HCEC 1CT (cell line): ENCODE results near the gene MUC13.
A peak's percentile ranks its signal among the peaks of the same experiment; 100 is the strongest.

ENCODE experiments used
- DNase-seq: peaks from one replicate; pipeline ENCODE4 v3.0.0-alpha.2; 2017

The MUC13 gene

GRCh38 chr3:124942613-124943012 is 8.1 kb upstream of the MUC13 start:
- DNase-seq = no peak

GRCh38 chr3:124941771-124942170 is 7.2 kb upstream of the MUC13 start:
- DNase-seq = no peak

GRCh38 chr3:124939661-124940060 is 5.1 kb upstream of the MUC13 start:
- no peak for DNase-seq

GRCh38 chr3:124938896-124939295 is 4.3 kb upstream of the MUC13 start:
- no peak for DNase-seq

GRCh38 chr3:124937049-124937448 is 2.5 kb upstream of the MUC13 start:
- no peak for DNase-seq

GRCh38 chr3:124935794-124936542 is 1.4 kb upstream of the MUC13 start:
- no peak for DNase-seq

- no peak for DNase-seq
Measured at GRCh38 chr3:124935264-124935663, 713 bp upstream of the MUC13 start.

- DNase-seq = peak; percentile 52
Measured at GRCh38 chr3:124928333-124929202, 6.0 kb downstream of the MUC13 start.

- no peak for DNase-seq
Measured at GRCh38 chr3:124927574-124928045, 6.9 kb downstream of the MUC13 start.

- no peak for DNase-seq
Measured at GRCh38 chr3:124926426-124927101, 8.0 kb downstream of the MUC13 start.

GRCh38 chr3:124924741-124925140 is 9.8 kb downstream of the MUC13 start:
- peak; percentile 31 for DNase-seq

- peak; percentile 21 for DNase-seq
Measured at GRCh38 chr3:124923833-124924232, 10.7 kb downstream of the MUC13 start.

- DNase-seq = no peak
Measured at GRCh38 chr3:124920718-124921117, 13.8 kb downstream of the MUC13 start.

- DNase-seq = no peak
Measured at GRCh38 chr3:124919756-124920155, 14.8 kb downstream of the MUC13 start.

GRCh38 chr3:124918524-124918923 is 16.0 kb downstream of the MUC13 start:
- DNase-seq = no peak

- DNase-seq = no peak
Measured at GRCh38 chr3:124916837-124917409, 17.6 kb downstream of the MUC13 start.

- no peak for DNase-seq
Measured at GRCh38 chr3:124915254-124915653, 19.3 kb downstream of the MUC13 start.

- DNase-seq = no peak
Measured at GRCh38 chr3:124907957-124908356, 26.6 kb downstream of the MUC13 start.

- DNase-seq = no peak
Measured at GRCh38 chr3:124904835-124905492, 29.6 kb downstream of the MUC13 start.

GRCh38 chr3:124903896-124904834 is 30.4 kb downstream of the MUC13 start:
- no peak for DNase-seq

GRCh38 chr3:124896824-124897526 is 37.6 kb downstream of the MUC13 start:
- DNase-seq = no peak
